GM10248 (cell line): Measurements from ENCODE around the gene URB2.

Experiments
- CTCF ChIA-PET: fragments of 300-600 bp; sonication (Branson Sonifier 250); formaldehyde crosslinking; extraction: SDS; loops from one replicate; lab custom pipeline; 2021; ENCODE audit warnings: antibody characterized with exemption; lab: Yijun Ruan, JAX
- POLR2A ChIA-PET: fragments of 350-650 bp; sonication (Branson Sonifier 250); formaldehyde crosslinking; extraction: SDS; loops from one replicate; lab custom pipeline; 2020; ENCODE audit warnings: antibody characterized with exemption; lab: Yijun Ruan, JAX
- DNase-seq: peaks from one replicate; pipeline ENCODE4 v3.0.0; 2012; ENCODE audit errors: extremely low spot score
- CTCF ChIP-seq: IDR thresholded peaks from 2 replicates; pipeline ENCODE4 v1.5.1; 2012; ENCODE audit warnings: mild to moderate bottlenecking, low read depth; ENCODE audit errors: extremely low read depth, missing control alignments, control extremely low read depth

URB2 gene

GRCh38 chr1:229608590-229608989 is 17.5 kb upstream of the URB2 start:
- TF ChIP-seq CTCF: no peak
- POLR2A ChIA-PET: no interaction called here
- CTCF ChIA-PET: no interaction called here
- no peak for DNase-seq

GRCh38 chr1:229613938-229614337 is 12.1 kb upstream of the URB2 start:
- TF ChIP-seq CTCF: no peak
- ChIA-PET POLR2A (no interaction called here), CTCF (interaction anchor here (1.6 kb wide), 1 partner anchor 13 kb away, joined by 3 read pairs; no protein-coding TSS in a partner anchor)
- no peak for DNase-seq

- ChIA-PET POLR2A (no interaction called here), CTCF (no interaction called here)
- DNase-seq: no peak
- no peak for TF ChIP-seq CTCF
These were observed 11.3 kb upstream of the URB2 start for GRCh38 chr1:229614701-229615100.

GRCh38 chr1:229617351-229618100 is 8.5 kb upstream of the URB2 start:
- CTCF ChIA-PET: interaction anchor here (0.6 to 1.5 kb wide), 2 partner anchors 28 to 1942 kb away, joined by 3 read pairs; no protein-coding TSS in a partner anchor
- POLR2A ChIA-PET: no interaction called here

GRCh38 chr1:229619002-229619401 is 7.0 kb upstream of the URB2 start:
- POLR2A ChIA-PET: no interaction called here
- CTCF ChIA-PET: interaction anchor here (0.8 to 1.5 kb wide), 5 partner anchors 14 to 60 kb away, joined by 3 to 4 read pairs (median 4); no protein-coding TSS in a partner anchor
- no peak for TF ChIP-seq CTCF
- DNase-seq: no peak

More at GRCh38 chr1:229617351-229618100, 8.5 kb upstream of the URB2 start:
- no peak for DNase-seq
- no peak for TF ChIP-seq CTCF

GRCh38 chr1:229619614-229620013 is 6.4 kb upstream of the URB2 start:
- no peak for DNase-seq
- POLR2A ChIA-PET: no interaction called here
- no peak for TF ChIP-seq CTCF
- CTCF ChIA-PET: interaction anchor here (0.8 to 1.5 kb wide), 5 partner anchors 15 to 61 kb away, joined by 3 to 4 read pairs (median 4); no protein-coding TSS in a partner anchor
